IMR-90 (cell line): ENCODE results near the gene CLSTN1. TPM values are rescaled to one million over a fixed set of nuclear protein-coding genes. Genes with fewer than 3 reads are reported as not detected.

Source experiments
- ATAC-seq: fragments of 200-7000 bp; cut with Tn5 transposase; 2 replicates; pipeline ENCODE4 v1.9.1; 2020; ENCODE audit warnings: low read depth, mild to moderate bottlenecking, moderate library complexity
- BruUV-seq: library from RNA; stranded (reverse); fragments of 400-500 nt; replicated peaks from 2 replicates; lab custom pipeline; 2021; lab: Mats Ljungman, UMichigan
- CTCF ChIA-PET: fragments of 300-600 bp; formaldehyde crosslinking; extraction: SDS; loops from one replicate; lab custom pipeline; 2021; ENCODE audit warnings: antibody characterized with exemption; lab: Yijun Ruan, JAX
- POLR2A ChIA-PET: fragments of 300-600 bp; sonication (Branson Sonifier 250); formaldehyde crosslinking; loops from one replicate; lab custom pipeline; 2022; ENCODE audit warnings: antibody characterized with exemption; ENCODE audit not compliant: unreplicated experiment; lab: Charles Lee
- DNase-seq: peaks from one replicate; pipeline ENCODE4 v3.0.0; 2013
- H2AFZ ChIP-seq: replicated peaks from 2 replicates; pipeline ENCODE3; 2013; ENCODE audit warnings: low read length, mild to moderate bottlenecking; ENCODE audit not compliant: poor library complexity
- H2AK5ac ChIP-seq: 2 replicates; pipeline ENCODE4 v1.6.1; 2013; ENCODE audit warnings: low read depth, low read length, inconsistent platforms
- H2AK9ac ChIP-seq: replicated peaks from 2 replicates; pipeline ENCODE3; 2013; ENCODE audit warnings: mild to moderate bottlenecking, low read depth, low read length, moderate library complexity; ENCODE audit not compliant: poor library complexity
- H2BK120ac ChIP-seq: 2 replicates; pipeline ENCODE4 v1.6.1; 2013; ENCODE audit warnings: low read depth, low read length, inconsistent platforms
- H2BK15ac ChIP-seq: 3 replicates; pipeline ENCODE4 v1.6.1; 2013; ENCODE audit warnings: low read depth, low read length, inconsistent platforms
- H2BK20ac ChIP-seq: 2 replicates; pipeline ENCODE4 v1.6.1; 2013; ENCODE audit warnings: low read depth, mild to moderate bottlenecking, inconsistent platforms, low read length, moderate library complexity
- H2BK5ac ChIP-seq: 2 replicates; pipeline ENCODE4 v1.6.1; 2013; ENCODE audit warnings: mild to moderate bottlenecking, low read depth, low read length, inconsistent platforms; ENCODE audit not compliant: poor library complexity, severe bottlenecking
- H3K14ac ChIP-seq: replicated peaks from 2 replicates; pipeline ENCODE4 v1.6.1; 2013; ENCODE audit warnings: low read depth, low read length, inconsistent platforms
- H3K18ac ChIP-seq: 2 replicates; pipeline ENCODE4 v1.6.1; 2013; ENCODE audit warnings: low read depth, low read length, control low read depth
- H3K23ac ChIP-seq: 2 replicates; pipeline ENCODE4 v1.6.1; 2013; ENCODE audit warnings: low read depth, low read length, inconsistent platforms
- H3K27ac ChIP-seq: 2 replicates; pipeline ENCODE4 v1.5.1; 2013; ENCODE audit warnings: mild to moderate bottlenecking, control low read depth, low read length; ENCODE audit not compliant: insufficient read depth
- H3K27me3 ChIP-seq: 2 replicates; pipeline ENCODE4 v1.6.1; 2013; ENCODE audit warnings: low read length; ENCODE audit not compliant: control insufficient read depth, insufficient read depth
- H3K36me3 ChIP-seq: 2 replicates; pipeline ENCODE4 v1.6.1; 2013; ENCODE audit warnings: low read length, mixed read lengths; ENCODE audit not compliant: control insufficient read depth, insufficient read depth
- H3K4ac ChIP-seq: 2 replicates; pipeline ENCODE4 v1.6.1; 2013; ENCODE audit warnings: low read depth, low read length, inconsistent platforms
- H3K4me1 ChIP-seq: 2 replicates; pipeline ENCODE4 v1.6.1; 2013; ENCODE audit warnings: low read length, mixed read lengths; ENCODE audit not compliant: control insufficient read depth, insufficient read depth
- H3K4me2 ChIP-seq: 2 replicates; pipeline ENCODE4 v1.6.1; 2013; ENCODE audit warnings: low read depth, mild to moderate bottlenecking, control low read depth, low read length, moderate library complexity
- H3K4me3 ChIP-seq: 2 replicates; pipeline ENCODE4 v1.5.1; 2013; ENCODE audit warnings: low read depth, mild to moderate bottlenecking, control low read depth, low read length, moderate library complexity; ENCODE audit not compliant: insufficient read depth
- H3K56ac ChIP-seq: 2 replicates; pipeline ENCODE4 v1.6.1; 2013; ENCODE audit warnings: low read length, inconsistent platforms; ENCODE audit not compliant: insufficient read depth; ENCODE audit errors: extremely low read depth
- H3K79me1 ChIP-seq, 2 experiments: 2 replicates each; pipeline ENCODE4 v1.6.1; 2013; ENCODE audit warnings: low read length in 2 of 2, inconsistent platforms in 1 of 2, low read depth in 1 of 2
- H3K9ac ChIP-seq: 2 replicates; pipeline ENCODE4 v1.6.1; 2013; ENCODE audit warnings: low read depth, low read length, control low read depth
- H3K9me1 ChIP-seq: 2 replicates; pipeline ENCODE4 v1.6.1; 2013; ENCODE audit warnings: low read length, inconsistent platforms; ENCODE audit not compliant: insufficient read depth
- H3K9me3 ChIP-seq: 2 replicates; pipeline ENCODE4 v1.6.1; 2013; ENCODE audit warnings: low read length; ENCODE audit not compliant: control insufficient read depth, insufficient read depth
- H4K20me1 ChIP-seq: 2 replicates; pipeline ENCODE4 v1.6.1; 2013; ENCODE audit warnings: low read length, inconsistent platforms; ENCODE audit not compliant: insufficient read depth
- H4K5ac ChIP-seq: 2 replicates; pipeline ENCODE4 v1.6.1; 2013; ENCODE audit warnings: mild to moderate bottlenecking, low read depth, low read length, control low read depth
- H4K8ac ChIP-seq, 2 experiments: 2 replicates each; pipeline ENCODE4 v1.6.1; 2013; ENCODE audit warnings: low read depth in 2 of 2, low read length in 2 of 2, control low read depth in 1 of 2, inconsistent platforms in 1 of 2
- H4K91ac ChIP-seq: 2 replicates; pipeline ENCODE4 v1.6.1; 2013; ENCODE audit warnings: low read depth, low read length, inconsistent platforms; ENCODE audit not compliant: insufficient read depth
- BHLHE40 ChIP-seq: fragments of 150-350 bp; IDR thresholded peaks from 2 replicates; pipeline ENCODE4 v1.6.1; 2016; ENCODE audit warnings: mild to moderate bottlenecking, low read depth, low read length
- CEBPB ChIP-seq: IDR thresholded peaks from 2 replicates; pipeline ENCODE4 v1.6.1; 2012; ENCODE audit warnings: low read depth, low read length, improper control_type of control experiment
- CHD1 ChIP-seq: IDR thresholded peaks from 2 replicates; pipeline ENCODE4 v1.6.1; 2012; ENCODE audit warnings: low read depth, low read length, improper control_type of control experiment
- CTCF ChIP-seq: conservative IDR thresholded peaks from 2 replicates; pipeline ENCODE4 v1.5.1; 2012; ENCODE audit warnings: mild to moderate bottlenecking, low read depth, low read length, improper control_type of control experiment
- ELK1 ChIP-seq: fragments of 150-350 bp; IDR thresholded peaks from 2 replicates; pipeline ENCODE4 v1.6.1; 2016; ENCODE audit warnings: low read depth, mild to moderate bottlenecking, low read length, moderate library complexity, borderline replicate concordance
- FOS ChIP-seq: fragments of 150-350 bp; IDR thresholded peaks from 2 replicates; pipeline ENCODE4 v1.6.1; 2016; ENCODE audit warnings: low read depth, low read length
- MAFK ChIP-seq: IDR thresholded peaks from 2 replicates; pipeline ENCODE4 v1.6.1; 2012; ENCODE audit warnings: low read depth, low read length, improper control_type of control experiment
- MAZ ChIP-seq: IDR thresholded peaks from 2 replicates; pipeline ENCODE4 v1.6.1; 2012; ENCODE audit warnings: low read depth, mild to moderate bottlenecking, low read length, improper control_type of control experiment, moderate library complexity, borderline replicate concordance
- MXI1 ChIP-seq: IDR thresholded peaks from 2 replicates; pipeline ENCODE4 v1.6.1; 2012; ENCODE audit warnings: low read depth, mild to moderate bottlenecking, low read length, moderate library complexity, borderline replicate concordance
- NFE2L2 ChIP-seq: fragments of 150-350 bp; IDR thresholded peaks from 2 replicates; pipeline ENCODE4 v1.6.1; 2016; ENCODE audit warnings: low read depth, mild to moderate bottlenecking, low read length
- POLR2A ChIP-seq: IDR thresholded peaks from 2 replicates; pipeline ENCODE4 v1.6.1; 2012; ENCODE audit warnings: mild to moderate bottlenecking, low read depth, low read length
- RAD21 ChIP-seq: IDR thresholded peaks from 2 replicates; pipeline ENCODE4 v1.6.1; 2012; ENCODE audit warnings: low read length, improper control_type of control experiment
- RCOR1 ChIP-seq: IDR thresholded peaks from 2 replicates; pipeline ENCODE4 v1.6.1; 2012; ENCODE audit warnings: mild to moderate bottlenecking, low read length, improper control_type of control experiment; ENCODE audit not compliant: insufficient replicate concordance
- RFX5 ChIP-seq: IDR thresholded peaks from 2 replicates; pipeline ENCODE4 v1.8.0; 2012; ENCODE audit warnings: low read depth, mild to moderate bottlenecking, low read length, moderate library complexity
- SMC3 ChIP-seq: fragments of 150-350 bp; IDR thresholded peaks from 2 replicates; pipeline ENCODE4 v1.6.1; 2016; ENCODE audit warnings: low read depth, mild to moderate bottlenecking, antibody characterized with exemption, low read length, moderate library complexity
- USF2 ChIP-seq: fragments of 150-350 bp; IDR thresholded peaks from 2 replicates; pipeline ENCODE4 v1.6.1; 2017; ENCODE audit warnings: mild to moderate bottlenecking, antibody characterized with exemption, low read length, low read depth
- WGBS, 2 experiments: methylation state at CpG; one replicate each; pipeline versions ENCODE4 v1.1.5 to v1.1.7; 2013; ENCODE audit warnings: missing lambda C conversion rate in 2 of 2; ENCODE audit not compliant: insufficient read length in 1 of 2; ENCODE audit errors: extremely low coverage in 2 of 2; 5-methylcytosine and 5-hydroxymethylcytosine counted together
- dilution Hi-C: fragments of 300-500 bp; cut with HindIII; formaldehyde crosslinking; loops from one replicate; pipeline ENCODE4 v1.14.3; 2018; ENCODE audit warnings: low sequenced_read_pairs; ENCODE audit not compliant: unreplicated experiment
- in situ Hi-C: fragments of 300-500 bp; cut with MboI; formaldehyde crosslinking; loops from 3 replicates; pipeline ENCODE4 v1.14.3; 2019; ENCODE audit warnings: low sequenced_read_pairs, inconsistent platforms, mixed read lengths
- intact Hi-C: fragments of 100-400 bp; cut with micrococcal nuclease; formaldehyde crosslinking; loops from 2 replicates; pipeline ENCODE4 v1.10.0; 2022
- polyA plus RNA-seq, 3 experiments: library from polyadenylated mRNA; depleted of rRNA; stranded (reverse); fragments of >200 nt; gene quantifications; 2 replicates each; pipeline ENCODE4 v1.2.3, GENCODE V29; 2012; ENCODE audit warnings: low replicate concordance in 1 of 3
- total RNA-seq: library from RNA; depleted of rRNA; stranded (reverse); fragments of >200 nt; gene quantifications from 2 replicates; pipeline ENCODE4 v1.2.3, GENCODE V29; 2012

The CLSTN1 gene
- total and polyA plus RNA-seq, 2 of the 4 experiments (the other 2 are of a cell fraction): 30.1 to 72.2 TPM

- Histone ChIP-seq H3K27ac (no peak overlapping the region), H2BK20ac (no peak overlapping the region), H3K4me2 (no peak overlapping the region), H2AFZ (no peak overlapping the region), H3K9me1 (no peaks in the 10 kb centered on the region), H4K5ac (no peak overlapping the region), H4K91ac (no peak overlapping the region), H2BK120ac (no peak overlapping the region), H3K56ac (no peak overlapping the region), H3K27me3 (no peaks in the 10 kb centered on the region; the same call in 1 of the 2 replicates), H3K14ac (no peak overlapping the region), H4K20me1 (no peaks in the 10 kb centered on the region), H2AK5ac (no peak overlapping the region), H3K9me3 (peaks cover 3% of the 10 kb centered on the region; the same call in 1 of the 2 replicates), H4K8ac (no peak overlapping the region), H2AK9ac (no peak overlapping the region), H3K4me3 (no peak overlapping the region), H3K18ac (no peak overlapping the region), H3K9ac (no peak overlapping the region), H3K36me3 (no peaks in the 10 kb centered on the region), H3K79me1 (no peaks in the 10 kb centered on the region), H3K23ac (no peak overlapping the region), H2BK5ac (no peak overlapping the region), H2BK15ac (no peak overlapping the region), H3K4me1 (peaks cover 2% of the 10 kb centered on the region; the same call in 1 of the 2 replicates), H3K4ac (no peak overlapping the region)
- in situ Hi-C loops: no loop called here
- ChIA-PET POLR2A (no interaction called here), CTCF (no interaction called here)
- 57% methylated on average over 1 of the region's 2 CpGs; no CpG with 5 or more reads in 1 of the 2 experiments for WGBS, 2 experiments
- no peak for TF ChIP-seq SMC3
- TF ChIP-seq MAFK: no peak
- TF ChIP-seq FOS: no peak
- no peak for TF ChIP-seq RAD21
- no peak for TF ChIP-seq MXI1
- no peak for TF ChIP-seq RFX5
- no peak for TF ChIP-seq CEBPB
- no peak for TF ChIP-seq USF2
- TF ChIP-seq BHLHE40: no peak
- TF ChIP-seq MAZ: no peak
- TF ChIP-seq ELK1: no peak
- TF ChIP-seq RCOR1: no peak
- TF ChIP-seq CTCF: no peak
- TF ChIP-seq CHD1: no peak
- no peak for TF ChIP-seq NFE2L2
- TF ChIP-seq POLR2A: no peak
- intact Hi-C loops: no loop called here
- dilution Hi-C loops: no loop called here
- DNase-seq (no peak), ATAC-seq (no peak)
- BruUV-seq: no TSS peak
These were observed 17.7 kb upstream of the CLSTN1 start for GRCh38 chr1:9841460-9841859.
